Measurements from ENCODE around the gene OPA1.

DNA sequence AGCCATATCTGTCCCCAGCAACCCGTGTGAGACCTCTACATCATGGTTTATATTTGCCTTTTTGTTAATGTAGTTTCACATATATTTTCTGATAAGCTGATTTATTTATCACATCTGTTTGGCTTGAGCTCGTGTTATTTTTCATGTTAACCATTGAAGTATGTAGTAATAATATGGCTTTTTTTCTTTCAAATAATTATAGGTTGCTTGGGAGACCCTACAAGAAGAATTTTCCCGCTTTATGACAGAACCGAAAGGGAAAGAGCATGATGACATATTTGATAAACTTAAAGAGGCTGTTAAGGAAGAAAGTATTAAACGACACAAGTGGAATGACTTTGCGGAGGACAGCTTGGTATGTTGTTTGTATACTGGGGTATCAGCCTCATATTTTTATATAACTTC is 63.9 kb downstream of the OPA1 start:
- TF ChIP-seq EZH2phosphoT487 (IDR thresholded peaks at IDR 0.05; ENCODE audit: insufficient read depth, low read depth) (no peak), EZH2 (IDR thresholded peaks at IDR 0.05; ENCODE audit: insufficient read depth, poor library complexity, severe bottlenecking) (no peak)
